HUES48 (cell line): ENCODE data around the gene ZNF292.
A peak's percentile ranks its signal among the peaks of the same experiment; 100 is the strongest.

Experiments used
- H3K27ac ChIP-seq: one replicate; pipeline ENCODE4 v1.7.0; 2013; ENCODE audit warnings: low read depth, low read length, inconsistent platforms
- H3K27me3 ChIP-seq: 2 replicates; pipeline ENCODE4 v1.6.1; 2013; ENCODE audit warnings: mild to moderate bottlenecking, low read length; ENCODE audit not compliant: control insufficient read depth, insufficient read depth
- H3K36me3 ChIP-seq: 2 replicates; pipeline ENCODE4 v1.6.1; 2013; ENCODE audit warnings: low read length; ENCODE audit not compliant: control insufficient read depth, insufficient read depth
- H3K4me1 ChIP-seq: 2 replicates; pipeline ENCODE4 v1.6.1; 2013; ENCODE audit warnings: mild to moderate bottlenecking, low read length; ENCODE audit not compliant: control insufficient read depth, insufficient read depth
- H3K4me3 ChIP-seq: 2 replicates; pipeline ENCODE4 v1.5.1; 2013; ENCODE audit warnings: mild to moderate bottlenecking, low read depth, low read length
- H3K9ac ChIP-seq: 2 replicates; pipeline ENCODE4 v1.6.1; 2013; ENCODE audit warnings: mild to moderate bottlenecking, low read depth, low read length, moderate library complexity
- H3K9me3 ChIP-seq: 2 replicates; pipeline ENCODE4 v1.6.1; 2013; ENCODE audit warnings: low read length; ENCODE audit not compliant: control insufficient read depth, insufficient read depth

ZNF292 gene

GRCh38 chr6:87154993-87155841, at the start of gene ZNF292:
Gene ZNF292 (plus strand): TSS chr6:87155565. CDS start chr6:87155592, 27 bp downstream.
- Histone ChIP-seq H3K27ac (peak within 1 kb of the TSS; percentile 96), H3K27me3 (peaks cover 15% of the 10 kb centered on the region), H3K36me3 (no peaks in the 10 kb centered on the region), H3K9me3 (no peaks in the 10 kb centered on the region), H3K4me1 (peaks cover 25% of the 10 kb centered on the region), H3K9ac (peak within 1 kb of the TSS; percentile 85), H3K4me3 (peak within 1 kb of the TSS; percentile 88)

- Histone ChIP-seq H3K36me3 (no peaks in the 10 kb centered on the region), H3K27ac (no peak overlapping the region), H3K4me3 (no peak overlapping the region), H3K9me3 (no peaks in the 10 kb centered on the region), H3K27me3 (no peaks in the 10 kb centered on the region), H3K4me1 (no peaks in the 10 kb centered on the region), H3K9ac (no peak overlapping the region)
Measured at GRCh38 chr6:87105823-87106222, 49.5 kb upstream of the ZNF292 start.

GRCh38 chr6:87110636-87111035, 44.7 kb upstream of the ZNF292 start:
- H3K36me3 ChIP-seq: no peaks in the 10 kb centered on the region

GRCh38 chr6:87115402-87116135, 39.8 kb upstream of the ZNF292 start:
- H3K27me3 ChIP-seq: no peaks in the 10 kb centered on the region
- H3K9me3 ChIP-seq: no peaks in the 10 kb centered on the region

More at GRCh38 chr6:87110636-87111035, 44.7 kb upstream of the ZNF292 start:
- Histone ChIP-seq H3K9ac (no peak overlapping the region), H3K27ac (no peak overlapping the region), H3K27me3 (no peaks in the 10 kb centered on the region), H3K4me3 (no peak overlapping the region), H3K9me3 (no peaks in the 10 kb centered on the region), H3K4me1 (peaks cover 13% of the 10 kb centered on the region)

GRCh38 chr6:87116922-87117321, 38.4 kb upstream of the ZNF292 start:
- Histone ChIP-seq H3K27ac (no peak overlapping the region), H3K9me3 (no peaks in the 10 kb centered on the region), H3K4me1 (peaks cover 20% of the 10 kb centered on the region), H3K36me3 (no peaks in the 10 kb centered on the region), H3K4me3 (no peak overlapping the region), H3K9ac (no peak overlapping the region), H3K27me3 (no peaks in the 10 kb centered on the region)

More at GRCh38 chr6:87115402-87116135, 39.8 kb upstream of the ZNF292 start:
- H3K9ac ChIP-seq: no peak overlapping the region
- H3K4me1 ChIP-seq: peaks cover 20% of the 10 kb centered on the region
- H3K36me3 ChIP-seq: no peaks in the 10 kb centered on the region
- peak overlapping the region; percentile 54 for H3K27ac ChIP-seq
- H3K4me3 ChIP-seq: peak overlapping the region; percentile 9; the same call in 1 of the 2 replicates

GRCh38 chr6:87118054-87118453, 37.3 kb upstream of the ZNF292 start:
- no peaks in the 10 kb centered on the region for H3K36me3 ChIP-seq
- H3K9ac ChIP-seq: no peak overlapping the region
- no peak overlapping the region for H3K27ac ChIP-seq
- no peaks in the 10 kb centered on the region for H3K9me3 ChIP-seq
- peaks cover 20% of the 10 kb centered on the region for H3K4me1 ChIP-seq
- no peak overlapping the region for H3K4me3 ChIP-seq
- H3K27me3 ChIP-seq: no peaks in the 10 kb centered on the region

- no peak overlapping the region for H3K9ac ChIP-seq
- peaks cover 3% of the 10 kb centered on the region; the same call in 1 of the 2 replicates for H3K4me1 ChIP-seq
- no peaks in the 10 kb centered on the region for H3K27me3 ChIP-seq
- H3K27ac ChIP-seq: no peak overlapping the region
- no peak overlapping the region for H3K4me3 ChIP-seq
- H3K36me3 ChIP-seq: no peaks in the 10 kb centered on the region
- no peaks in the 10 kb centered on the region for H3K9me3 ChIP-seq
Measured at GRCh38 chr6:87122477-87122876, 32.9 kb upstream of the ZNF292 start.

- no peaks in the 10 kb centered on the region for H3K9me3 ChIP-seq
- no peaks in the 10 kb centered on the region for H3K36me3 ChIP-seq
- no peak overlapping the region for H3K4me3 ChIP-seq
- H3K27me3 ChIP-seq: no peaks in the 10 kb centered on the region
- peaks cover 3% of the 10 kb centered on the region; the same call in 1 of the 2 replicates for H3K4me1 ChIP-seq
- no peak overlapping the region for H3K27ac ChIP-seq
- H3K9ac ChIP-seq: no peak overlapping the region
Measured at GRCh38 chr6:87124074-87124473, 31.3 kb upstream of the ZNF292 start.

GRCh38 chr6:87126501-87126900, 28.9 kb upstream of the ZNF292 start:
- no peak overlapping the region for H3K4me3 ChIP-seq
- no peak overlapping the region for H3K27ac ChIP-seq
- no peak overlapping the region for H3K9ac ChIP-seq
- H3K36me3 ChIP-seq: no peaks in the 10 kb centered on the region
- H3K4me1 ChIP-seq: peaks cover 3% of the 10 kb centered on the region; the same call in 1 of the 2 replicates
- H3K9me3 ChIP-seq: no peaks in the 10 kb centered on the region
- H3K27me3 ChIP-seq: no peaks in the 10 kb centered on the region

- Histone ChIP-seq H3K4me3 (no peak overlapping the region), H3K27me3 (no peaks in the 10 kb centered on the region), H3K4me1 (peaks cover 3% of the 10 kb centered on the region; the same call in 1 of the 2 replicates), H3K9me3 (no peaks in the 10 kb centered on the region), H3K36me3 (no peaks in the 10 kb centered on the region), H3K27ac (no peak overlapping the region), H3K9ac (no peak overlapping the region)
Measured at GRCh38 chr6:87127737-87128136, 27.6 kb upstream of the ZNF292 start.

GRCh38 chr6:87136963-87137362, 18.4 kb upstream of the ZNF292 start:
- no peak overlapping the region for H3K4me3 ChIP-seq

More at GRCh38 chr6:87136963-87137362, 18.4 kb upstream of the ZNF292 start:
- Histone ChIP-seq H3K27me3 (no peaks in the 10 kb centered on the region), H3K4me1 (no peaks in the 10 kb centered on the region), H3K36me3 (no peaks in the 10 kb centered on the region), H3K9me3 (peaks cover 9% of the 10 kb centered on the region), H3K27ac (no peak overlapping the region), H3K9ac (no peak overlapping the region)
